Stimulated activated CD8-positive, alpha-beta memory T cell treated with anti-CD3 and anti-CD28 coated beads, Interleukin-4, amount 100 ng/mL, for 48 hours (primary cell): ENCODE results near the gene UGT1A5.
"Not testable (repeated sequence)": the region's sequence is repeated elsewhere in the genome, so short reads cannot be mapped to it uniquely, and the experiment has no call there.

Source experiments
- DNase-seq: peaks from one replicate; pipeline ENCODE4 v3.0.0-alpha.2; 2020

UGT1A5 gene

GRCh38 chr2:233746475-233747282 lies 34.0 kb downstream of the UGT1A5 start:
- no peak for DNase-seq

GRCh38 chr2:233747283-233747544 lies 34.5 kb downstream of the UGT1A5 start:
- no peak for DNase-seq

DNA sequence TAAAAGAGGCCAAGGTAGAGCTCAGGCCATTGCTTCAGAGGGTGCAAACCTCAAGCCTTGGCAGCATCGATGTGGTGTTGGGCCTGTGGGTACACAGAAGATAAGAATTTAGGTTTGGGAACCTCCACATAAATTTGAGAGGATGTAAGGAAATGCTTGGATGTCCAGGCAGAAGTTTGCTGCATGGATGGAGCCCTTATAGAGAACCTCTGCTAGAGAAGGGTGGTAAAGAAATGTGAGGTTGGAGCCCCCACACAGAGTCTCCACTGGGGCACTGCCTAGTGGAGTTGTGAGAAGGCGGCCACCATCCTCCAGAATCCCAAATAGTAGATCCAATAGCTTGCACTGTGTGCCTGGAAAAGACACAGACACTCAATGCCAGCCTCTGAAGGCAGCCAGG lies 38.0 kb downstream of the UGT1A5 start:
- DNase-seq: not testable (repeated sequence)

DNA sequence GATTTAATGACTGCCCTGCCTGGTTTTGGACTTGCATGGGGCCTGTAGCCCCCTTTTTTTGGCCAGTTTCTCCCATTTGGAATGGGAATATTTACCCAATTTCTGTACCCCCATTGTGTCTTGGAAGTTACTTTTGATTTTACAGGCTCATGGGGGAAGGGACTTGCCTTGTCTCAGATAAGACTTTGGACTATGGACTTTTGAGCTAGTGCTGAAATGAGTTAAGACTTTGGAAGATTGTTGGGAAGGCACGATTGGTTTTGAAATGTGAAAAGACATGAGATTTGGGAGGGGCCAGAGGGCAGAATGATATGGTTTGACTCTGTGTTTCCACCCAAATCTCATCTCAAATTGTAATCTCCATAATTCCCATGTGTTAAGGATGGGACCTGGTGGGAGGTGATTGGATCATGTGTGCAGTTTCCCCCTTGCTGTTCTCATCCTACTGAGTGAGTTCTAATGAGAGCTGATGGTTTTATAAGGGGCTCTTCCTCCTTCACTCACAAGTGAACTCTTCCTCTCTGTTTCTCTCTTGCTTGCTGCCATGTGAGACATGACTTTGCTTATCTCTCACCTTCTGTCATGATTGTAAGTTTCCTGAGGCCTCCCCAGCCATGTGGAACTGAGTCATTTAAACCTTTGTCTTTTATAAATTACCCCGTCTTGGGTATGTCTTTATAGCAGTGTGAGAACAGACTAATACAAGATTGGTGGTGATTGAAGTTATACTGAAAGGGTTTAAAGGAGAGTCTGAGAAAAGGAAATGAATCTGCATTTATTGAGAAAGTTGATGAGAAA lies 38.7 kb downstream of the UGT1A5 start:
- not testable (repeated sequence) for DNase-seq

DNA sequence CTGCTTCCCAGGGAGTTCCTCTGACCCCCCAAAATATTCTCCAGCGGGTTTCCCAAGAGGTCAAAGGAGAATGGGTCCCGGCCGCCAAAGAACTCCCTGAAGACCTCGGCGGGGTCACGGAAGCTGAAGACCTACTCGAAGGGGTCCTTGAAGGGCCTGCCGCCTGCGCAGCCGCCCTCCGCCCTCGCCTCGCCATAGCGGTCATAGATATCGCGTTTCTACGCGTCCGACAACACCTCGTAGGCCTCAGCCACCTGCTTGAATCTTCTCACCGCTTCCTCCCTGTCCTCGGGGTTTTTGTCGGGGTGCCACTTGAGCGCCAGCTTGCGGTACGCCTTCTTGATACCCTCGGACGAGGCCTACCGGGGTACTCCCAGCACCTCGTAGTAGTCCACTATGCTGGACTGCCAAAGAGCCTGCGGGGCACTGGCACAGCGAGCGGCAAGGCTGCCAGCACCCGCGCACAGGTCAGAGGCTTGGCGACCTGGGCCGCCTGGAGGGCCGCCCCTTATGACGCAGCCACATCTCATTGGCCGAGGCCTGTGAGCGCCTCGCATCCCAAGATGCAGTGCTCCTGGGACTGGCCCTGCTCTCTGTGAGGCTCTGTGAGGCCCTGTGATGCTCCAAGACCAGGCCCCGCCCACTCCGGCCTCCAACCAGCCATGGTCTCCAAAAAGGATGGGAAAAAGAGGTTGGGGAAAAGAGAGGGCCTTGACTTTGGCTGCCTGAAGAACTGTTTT lies 42.3 kb downstream of the UGT1A5 start:
- DNase-seq: no peak

DNA sequence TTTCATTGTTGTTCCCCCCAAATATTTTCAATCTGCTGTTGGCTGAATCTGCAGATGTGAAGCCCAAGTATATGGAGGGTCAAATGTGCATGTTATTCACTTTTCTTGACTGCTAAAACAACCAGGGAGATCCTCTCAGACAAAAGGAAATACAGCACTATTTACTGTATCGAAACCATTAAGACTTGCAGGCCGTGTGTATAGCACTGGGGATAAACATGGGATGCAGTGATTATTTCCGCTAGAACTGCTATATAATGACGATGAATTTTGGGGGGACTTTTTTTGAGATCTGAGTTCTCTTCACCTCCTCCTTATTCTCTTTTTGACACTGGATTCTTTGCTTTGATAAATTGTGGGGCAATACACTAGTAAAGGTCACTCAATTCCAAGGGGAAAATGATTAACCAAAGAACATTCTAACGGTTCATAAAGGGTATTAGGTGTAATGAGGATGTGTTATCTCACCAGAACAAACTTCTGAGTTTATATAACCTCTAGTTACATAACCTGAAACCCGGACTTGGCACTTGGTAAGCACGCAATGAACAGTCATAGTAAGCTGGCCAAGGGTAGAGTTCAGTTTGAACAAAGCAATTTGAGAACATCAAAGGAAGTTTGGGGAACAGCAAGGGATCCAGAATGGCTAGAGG lies 43.8 kb downstream of the UGT1A5 start:
- no peak for DNase-seq

DNA sequence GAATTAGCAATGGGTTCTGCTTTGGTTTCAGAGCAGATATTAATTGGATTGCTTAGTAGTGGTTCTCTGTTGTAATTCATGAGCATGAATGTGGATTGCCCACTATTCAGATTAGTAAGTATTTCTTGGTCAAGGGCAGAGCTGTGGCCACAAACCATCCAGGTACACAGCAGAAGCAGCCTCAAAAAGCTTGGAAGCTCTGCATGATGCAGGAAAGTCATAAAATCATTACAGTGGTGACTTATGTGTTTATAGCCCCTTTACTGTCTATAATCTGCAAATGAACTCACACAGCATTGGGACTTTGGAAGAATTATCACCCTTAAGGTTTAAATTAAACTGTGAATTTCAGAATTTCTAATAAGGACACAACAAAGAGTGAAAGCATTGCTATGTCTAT lies 45.4 kb downstream of the UGT1A5 start:
- no peak for DNase-seq

DNA sequence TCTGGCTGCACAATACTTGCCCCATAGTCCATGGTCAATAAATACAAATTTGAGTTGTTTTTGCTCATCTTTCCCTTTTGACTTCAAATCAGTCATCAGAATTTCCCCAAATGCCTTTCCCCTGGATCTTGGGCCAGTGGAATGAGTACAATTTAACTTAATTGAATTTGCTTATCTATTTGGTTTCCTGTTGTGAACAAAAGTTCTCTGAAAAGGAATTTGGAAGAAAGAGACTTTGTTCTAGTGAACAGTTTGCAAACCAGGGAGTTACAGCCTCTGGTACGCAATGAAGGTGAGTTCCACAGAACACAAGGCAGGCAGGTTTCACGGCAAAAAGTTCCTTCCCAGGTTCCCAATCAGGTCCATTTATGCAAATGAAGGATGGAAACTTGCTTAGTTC lies 46.1 kb downstream of the UGT1A5 start:
- no peak for DNase-seq

DNA sequence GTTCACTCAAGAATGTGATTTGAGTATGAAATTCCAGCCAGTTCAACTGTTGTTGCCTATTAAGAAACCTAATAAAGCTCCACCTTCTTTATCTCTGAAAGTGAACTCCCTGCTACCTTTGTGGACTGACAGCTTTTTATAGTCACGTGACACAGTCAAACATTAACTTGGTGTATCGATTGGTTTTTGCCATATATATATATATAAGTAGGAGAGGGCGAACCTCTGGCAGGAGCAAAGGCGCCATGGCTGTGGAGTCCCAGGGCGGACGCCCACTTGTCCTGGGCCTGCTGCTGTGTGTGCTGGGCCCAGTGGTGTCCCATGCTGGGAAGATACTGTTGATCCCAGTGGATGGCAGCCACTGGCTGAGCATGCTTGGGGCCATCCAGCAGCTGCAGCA lies 47.3 kb downstream of the UGT1A5 start, which contains the start of gene UGT1A1:
Gene UGT1A1, plus strand, starts transcription at position 228 of the 400 bp plus-strand sequence. Its CDS starts 18 bp downstream, at position 246.
- DNase-seq: no peak

DNA sequence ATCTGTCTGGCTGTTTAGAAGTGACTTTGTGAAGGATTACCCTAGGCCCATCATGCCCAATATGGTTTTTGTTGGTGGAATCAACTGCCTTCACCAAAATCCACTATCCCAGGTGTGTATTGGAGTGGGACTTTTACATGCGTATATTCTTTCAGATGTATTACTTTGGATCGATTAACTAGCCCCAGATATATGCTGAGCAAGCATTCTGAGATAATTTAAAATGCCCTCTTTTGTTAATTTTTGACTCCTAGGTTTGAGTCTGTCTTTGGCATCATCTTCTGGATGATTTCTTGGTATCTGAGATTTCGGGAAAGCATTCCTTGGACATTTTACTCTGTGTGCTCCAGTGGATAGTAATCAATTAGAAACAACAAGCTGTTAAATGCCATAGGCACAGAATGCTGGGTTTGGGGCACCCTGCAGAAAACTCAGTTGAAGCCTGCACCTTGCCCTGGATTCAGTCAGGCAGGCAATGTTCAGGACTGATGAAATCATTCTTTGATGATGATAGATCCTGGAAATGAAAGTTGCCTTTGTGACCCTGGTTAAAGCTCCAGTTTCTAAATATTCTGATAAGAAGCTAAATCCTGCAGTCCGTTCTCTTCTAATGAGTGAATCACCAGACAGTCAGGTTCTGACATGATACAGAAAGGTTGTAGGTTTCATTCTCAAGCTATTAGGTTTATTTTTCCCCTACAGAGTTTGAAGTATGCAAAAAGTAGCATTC lies 48.5 kb downstream of the UGT1A5 start:
- DNase-seq: no peak

DNA sequence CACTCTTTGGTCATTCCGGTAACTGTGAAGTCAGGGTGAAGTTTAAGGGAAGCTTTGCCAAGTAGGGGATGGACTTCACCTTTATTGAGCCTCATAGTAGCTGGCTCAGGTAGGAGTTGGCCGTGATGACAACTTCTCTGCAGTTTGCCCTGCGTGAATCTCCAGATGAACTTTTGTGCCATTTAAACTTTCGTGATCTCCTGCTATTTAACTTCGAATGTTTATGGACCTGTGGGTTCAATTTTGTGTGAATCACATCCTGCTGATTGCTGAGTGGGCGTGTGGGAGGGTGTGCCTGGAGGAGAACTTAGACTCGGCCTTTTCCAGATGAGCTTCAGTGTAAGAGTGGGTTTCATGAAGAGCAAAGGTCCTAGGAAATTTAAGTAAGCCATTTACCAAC lies 51.6 kb downstream of the UGT1A5 start:
- no peak for DNase-seq

GRCh38 chr2:233764761-233765160 lies 52.1 kb downstream of the UGT1A5 start:
- no peak for DNase-seq

DNA sequence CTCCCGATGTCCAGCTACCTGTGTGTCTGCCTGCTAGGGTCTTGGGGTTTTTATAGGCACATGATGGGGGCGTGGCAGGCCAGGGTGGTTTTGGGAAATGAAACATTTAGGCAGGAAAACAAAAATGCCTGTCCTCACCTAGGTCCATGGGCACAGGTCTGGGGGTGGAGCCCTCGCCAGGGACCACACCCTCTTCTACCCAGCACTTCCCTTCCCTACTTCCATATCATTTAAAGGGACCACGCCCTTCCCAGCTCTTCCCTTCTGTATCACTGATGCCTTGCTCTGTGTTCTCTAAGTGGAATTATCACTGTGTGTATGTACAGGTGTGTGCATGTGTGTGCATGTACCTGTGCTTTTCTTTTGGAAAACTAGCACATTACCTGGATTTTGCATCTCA lies 53.7 kb downstream of the UGT1A5 start:
- DNase-seq: no peak

DNA sequence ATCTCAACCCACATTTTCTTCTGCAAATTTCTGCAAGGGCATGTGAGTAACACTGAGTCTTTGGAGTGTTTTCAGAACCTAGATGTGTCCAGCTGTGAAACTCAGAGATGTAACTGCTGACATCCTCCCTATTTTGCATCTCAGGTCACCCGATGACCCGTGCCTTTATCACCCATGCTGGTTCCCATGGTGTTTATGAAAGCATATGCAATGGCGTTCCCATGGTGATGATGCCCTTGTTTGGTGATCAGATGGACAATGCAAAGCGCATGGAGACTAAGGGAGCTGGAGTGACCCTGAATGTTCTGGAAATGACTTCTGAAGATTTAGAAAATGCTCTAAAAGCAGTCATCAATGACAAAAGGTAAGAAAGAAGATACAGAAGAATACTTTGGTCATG lies 55.4 kb downstream of the UGT1A5 start:
- no peak for DNase-seq

- no peak for DNase-seq
These were observed 56.6 kb downstream of the UGT1A5 start for GRCh38 chr2:233769260-233769659.

GRCh38 chr2:233772153-233772552 lies 59.4 kb downstream of the UGT1A5 start:
- no peak for DNase-seq

DNA sequence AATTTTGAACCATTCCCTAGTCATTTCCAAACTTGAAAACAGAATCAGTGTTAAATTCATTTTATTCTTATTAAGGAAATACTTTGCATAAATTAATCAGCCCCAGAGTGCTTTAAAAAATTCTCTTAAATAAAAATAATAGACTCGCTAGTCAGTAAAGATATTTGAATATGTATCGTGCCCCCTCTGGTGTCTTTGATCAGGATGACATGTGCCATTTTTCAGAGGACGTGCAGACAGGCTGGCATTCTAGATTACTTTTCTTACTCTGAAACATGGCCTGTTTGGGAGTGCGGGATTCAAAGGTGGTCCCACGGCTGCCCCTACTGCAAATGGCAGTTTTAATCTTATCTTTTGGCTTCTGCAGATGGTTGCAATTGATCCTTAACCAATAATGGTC lies 59.9 kb downstream of the UGT1A5 start:
- DNase-seq: no peak

GRCh38 chr2:233773854-233774253 lies 61.1 kb downstream of the UGT1A5 start:
- DNase-seq: no peak

DNA sequence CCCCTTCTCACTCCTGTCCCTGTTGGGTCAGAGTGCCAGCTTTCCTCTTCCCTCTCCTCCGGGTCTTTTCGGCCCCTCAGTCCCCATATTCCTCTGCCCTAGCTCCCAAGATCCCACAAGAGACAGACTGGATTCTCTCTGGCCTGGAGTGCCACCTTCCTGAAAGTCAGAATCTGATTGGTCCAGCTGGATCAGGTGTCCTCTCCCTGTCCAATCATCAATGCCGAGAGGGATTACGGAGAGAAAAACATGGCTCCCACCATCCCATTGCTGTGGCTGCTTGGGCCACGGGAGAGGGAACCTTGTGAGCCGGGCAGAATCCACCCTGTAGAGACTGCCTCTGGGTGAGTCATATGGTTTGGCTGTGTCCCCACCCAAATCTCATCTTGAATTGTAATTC lies 62.7 kb downstream of the UGT1A5 start:
- DNase-seq: no peak

- DNase-seq: no peak
These were observed 65.3 kb downstream of the UGT1A5 start, which contains the start of gene MROH2A for GRCh38 chr2:233778030-233778429. TSS of gene MROH2A (plus strand) at chr2:233778330. CDS start at chr2:233779359, 1,029 bp downstream.

- no peak for DNase-seq
These were observed 67.0 kb downstream of the UGT1A5 start for GRCh38 chr2:233779722-233780121.

DNA sequence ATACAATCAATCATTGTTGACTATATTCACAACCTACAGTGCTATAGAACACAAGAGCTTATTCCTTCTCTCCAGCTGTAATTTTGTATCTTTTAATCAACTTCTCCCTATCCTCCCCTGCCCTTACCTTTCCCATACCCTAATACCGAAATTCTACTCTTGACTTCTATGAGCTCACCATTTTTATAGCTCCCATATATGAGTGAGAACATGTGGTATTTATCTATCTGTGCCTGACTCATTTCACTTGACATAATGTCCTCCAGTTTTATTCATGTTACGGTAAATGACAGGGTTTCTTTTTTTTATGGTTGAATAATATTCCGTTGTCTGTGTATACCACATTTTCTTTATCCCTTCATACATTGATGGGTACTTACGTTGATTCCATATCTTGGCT lies 68.1 kb downstream of the UGT1A5 start:
- DNase-seq: no peak
